Measurements from ENCODE around the gene KCNH5. TPM values are rescaled to one million over a fixed set of nuclear protein-coding genes. Genes with fewer than 3 reads are reported as not detected.

Gene KCNH5
- total and polyA plus RNA-seq, 9 of the 15 experiments (the other 6 are each of a cell fraction or from before 2014, with no cell fraction given), result 1.1 to 2.4 (median 1.4) TPM

GRCh38 chr14:62777510-62777909 is 267.7 kb downstream of the KCNH5 start:
- ATAC-seq (no peak), DNase-seq (ENCODE audit: extremely low read depth in 1 of 4, low spot score in 3 of 4) (no peak), FAIRE-seq (no peak)
- H3K4me2 ChIP-seq (ENCODE audit: insufficient read depth, low read length), result no peak overlapping the region
- H3K9me3 ChIP-seq (replicated peaks; ENCODE audit: control insufficient read depth, insufficient read depth, low read depth, low read length), result no peaks in the 10 kb centered on the region
- H3K4me1 ChIP-seq (replicated peaks in 1 of 2; ENCODE audit: control insufficient read depth in 2 of 2, insufficient read depth in 2 of 2, low read length in 2 of 2), result no peaks in the 10 kb centered on the region
- H3K79me2 ChIP-seq (ENCODE audit: control insufficient read depth, insufficient read depth, low read length), result no peaks in the 10 kb centered on the region
- no peaks in the 10 kb centered on the region for H3K27me3 ChIP-seq (ENCODE audit: control insufficient read depth in 2 of 2, insufficient read depth in 2 of 2, low read length in 2 of 2)
- H3K4me3 ChIP-seq, result no peak overlapping the region
- TF ChIP-seq HES1 (IDR thresholded peaks at IDR 0.05; ENCODE audit: low read depth) (no peak), CBX2 (IDR thresholded peaks at IDR 0.05; ENCODE audit: insufficient read depth, low read length, poor library complexity, severe bottlenecking) (no peak), FOXJ2 (tag; IDR thresholded peaks at IDR 0.05) (no peak), RAD51 (IDR thresholded peaks at IDR 0.05; ENCODE audit: borderline replicate concordance, low read depth) (no peak), JUND (IDR thresholded peaks at IDR 0.05; ENCODE audit: borderline replicate concordance, low read depth, low read length) (no peak), JUND (tag; IDR thresholded peaks at IDR 0.05; ENCODE audit: borderline replicate concordance, low read depth, low read length) (no peak), STAG1 (CRISPR knock-in tag; IDR thresholded peaks at IDR 0.05; ENCODE audit: borderline replicate concordance) (no peak), HDGF (IDR thresholded peaks at IDR 0.05) (no peak), MAFG (tag; conservative IDR thresholded peaks at IDR 0.05) (no peak), FOXK1 (CRISPR knock-in tag; IDR thresholded peaks at IDR 0.05; ENCODE audit: borderline replicate concordance) (no peak), DIDO1 (tag; IDR thresholded peaks at IDR 0.05; ENCODE audit: low read depth) (no peak)
- BruUV-seq (replicated peaks), result no TSS peak
- 0% methylated on average over 1 of the region's 2 CpGs for whole genome bisulfite sequencing (ENCODE audit: insufficient coverage, low coverage, missing lambda C conversion rate)
- CTCF ChIA-PET (ENCODE audit: low intra/inter-chr PET ratio), result no interaction called here
- H3K9me1 ChIP-seq (ENCODE audit: control insufficient read depth, insufficient read depth, low read length), result no peaks in the 10 kb centered on the region
- no peak overlapping the region for H3K27ac ChIP-seq (ENCODE audit: extremely low read depth, low read depth, low read length)
- POLR2A ChIA-PET, result no interaction called here
- no peak overlapping the region for H2AFZ ChIP-seq (ENCODE audit: low read depth, low read length)
- no peaks in the 10 kb centered on the region for H4K20me1 ChIP-seq (replicated peaks; ENCODE audit: control insufficient read depth, insufficient read depth, low read length)
- intact Hi-C loops (cut with micrococcal nuclease) (no loop called here), in situ Hi-C loops (cut with MboI) (no loop called here)
- H3K9ac ChIP-seq (ENCODE audit: insufficient read depth in 1 of 2, low read depth in 2 of 2, low read length in 2 of 2), result no peak overlapping the region
- H3K36me3 ChIP-seq (ENCODE audit: control insufficient read depth, insufficient read depth, low read length), result no peaks in the 10 kb centered on the region
